H1 (cell line): ENCODE data around the gene AGAP1.

Experiments
- CTCF ChIP-seq, 3 experiments: IDR thresholded peaks; 1 replicate in 2 of 3; 2 replicates in 1 of 3; pipeline versions ENCODE4 v1.5.1 to v1.6.1; 2011; ENCODE audit warnings: low read length in 3 of 3, mild to moderate bottlenecking in 3 of 3, inconsistent platforms in 2 of 3, low read depth in 1 of 3, moderate library complexity in 1 of 3; ENCODE audit not compliant: insufficient read depth in 1 of 3; ENCODE audit errors: control extremely low read depth in 1 of 3
- EZH2 ChIP-seq: fragments of 200-600 bp; sonication (generic); IDR thresholded peaks from 2 replicates; pipeline ENCODE4 v1.7.1; 2012; ENCODE audit warnings: low read depth, mild to moderate bottlenecking, moderate library complexity, low read length, inconsistent platforms; ENCODE audit not compliant: severe bottlenecking
- POLR2AphosphoS5 ChIP-seq: IDR thresholded peaks from 2 replicates; pipeline ENCODE4 v1.6.1; 2011; ENCODE audit warnings: low read depth, low read length
- TAF1 ChIP-seq: IDR thresholded peaks from 2 replicates; pipeline ENCODE4 v1.6.1; 2011; ENCODE audit warnings: mild to moderate bottlenecking, low read depth, low read length

- TF ChIP-seq CTCF (IDR thresholded peaks at IDR 0.05; ENCODE audit: control extremely low read depth in 1 of 3, insufficient read depth in 1 of 3, low read depth in 1 of 3, low read length in 3 of 3) (no peak), EZH2 (no peak), POLR2AphosphoS5 (no peak), TAF1 (no peak)
Measured at GRCh38 chr2:235960011-235960715, 466.3 kb downstream of the AGAP1 start.
